MM.1S (cell line): ENCODE measurements around the gene TELO2.

Source experiments
- EZH2 ChIP-seq: fragments of 300-600 bp; sonication (generic); optimal IDR thresholded peaks from 2 replicates; pipeline ENCODE3; 2017; ENCODE audit warnings: low read depth, mild to moderate bottlenecking, antibody characterized with exemption, low read length, mixed read lengths
- EZH2phosphoT487 ChIP-seq: fragments of 300-600 bp; sonication (generic); IDR thresholded peaks from 2 replicates; pipeline ENCODE4 v1.6.1; 2018; ENCODE audit warnings: antibody characterized with exemption, low read length
- TF ChIP-seq, protein P1 (sequence below): fragments of 300-600 bp; sonication (generic); IDR thresholded peaks from 2 replicates; pipeline ENCODE4 v1.5.1; 2016; ENCODE audit warnings: antibody characterized with exemption, low read length, mixed read lengths

DNA sequence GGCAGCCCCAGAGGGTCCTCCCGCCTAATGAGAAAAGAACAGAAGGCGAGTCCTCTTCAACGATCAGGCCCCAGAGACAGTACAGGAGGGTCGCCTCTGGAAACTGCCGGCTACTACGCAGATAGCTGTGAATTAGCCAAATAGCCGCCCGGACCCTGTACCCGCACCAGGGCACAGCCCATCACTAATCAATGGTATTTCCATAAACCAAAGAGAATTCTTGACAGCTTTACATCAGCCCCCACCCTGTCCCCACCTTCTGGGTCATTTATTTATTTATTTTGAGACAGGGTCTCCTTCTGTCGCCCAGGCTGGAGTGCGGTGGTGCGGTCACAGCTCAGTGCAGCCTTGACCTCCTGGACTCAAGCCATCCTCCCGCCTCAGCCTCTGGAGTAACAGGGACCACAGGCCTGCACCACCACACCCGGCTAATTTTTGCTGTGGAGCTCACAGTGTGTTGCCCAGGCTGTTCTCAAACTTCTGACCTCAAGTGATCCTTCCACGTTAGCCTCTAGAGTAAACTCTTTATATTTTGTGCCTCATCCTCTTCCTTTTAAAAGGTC, 17.5 kb upstream of the TELO2 start:
- TF ChIP-seq, protein P1, sequence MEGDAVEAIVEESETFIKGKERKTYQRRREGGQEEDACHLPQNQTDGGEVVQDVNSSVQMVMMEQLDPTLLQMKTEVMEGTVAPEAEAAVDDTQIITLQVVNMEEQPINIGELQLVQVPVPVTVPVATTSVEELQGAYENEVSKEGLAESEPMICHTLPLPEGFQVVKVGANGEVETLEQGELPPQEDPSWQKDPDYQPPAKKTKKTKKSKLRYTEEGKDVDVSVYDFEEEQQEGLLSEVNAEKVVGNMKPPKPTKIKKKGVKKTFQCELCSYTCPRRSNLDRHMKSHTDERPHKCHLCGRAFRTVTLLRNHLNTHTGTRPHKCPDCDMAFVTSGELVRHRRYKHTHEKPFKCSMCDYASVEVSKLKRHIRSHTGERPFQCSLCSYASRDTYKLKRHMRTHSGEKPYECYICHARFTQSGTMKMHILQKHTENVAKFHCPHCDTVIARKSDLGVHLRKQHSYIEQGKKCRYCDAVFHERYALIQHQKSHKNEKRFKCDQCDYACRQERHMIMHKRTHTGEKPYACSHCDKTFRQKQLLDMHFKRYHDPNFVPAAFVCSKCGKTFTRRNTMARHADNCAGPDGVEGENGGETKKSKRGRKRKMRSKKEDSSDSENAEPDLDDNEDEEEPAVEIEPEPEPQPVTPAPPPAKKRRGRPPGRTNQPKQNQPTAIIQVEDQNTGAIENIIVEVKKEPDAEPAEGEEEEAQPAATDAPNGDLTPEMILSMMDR, result no peak
- no peak for TF ChIP-seq EZH2phosphoT487
- no peak for TF ChIP-seq EZH2
